Measurements from ENCODE around the gene ARHGAP1. TPM values are rescaled to one million over a fixed set of nuclear protein-coding genes. Genes with fewer than 3 reads are reported as not detected.

ARHGAP1 gene
- total RNA-seq, 1 experiment from 2014 or later = 64.2 TPM

- intact Hi-C loops (cut with micrococcal nuclease; ENCODE audit: unreplicated experiment) = no loop called here
- ChIA-PET CTCF (interaction anchor here (0.7 to 1.1 kb wide), 2 partner anchors 159 to 257 kb away, joined by 3 to 5 read pairs; no protein-coding TSS in a partner anchor), POLR2A (ENCODE audit: unreplicated experiment) (interaction anchor here (0.6 to 0.7 kb wide), 8 partner anchors 41 to 577 kb away, joined by 3 to 8 read pairs (median 4); partner anchors contain the start of genes ARHGAP1 and ZNF408)
- H3K9me3 ChIP-seq (ENCODE audit: insufficient read depth, low read depth) = no peaks in the 10 kb centered on the region
- H3K79me2 ChIP-seq (ENCODE audit: low read depth) = no peaks in the 10 kb centered on the region
- no peak overlapping the region for H3K4me3 ChIP-seq
- no peak for TF ChIP-seq CTCF (conservative IDR thresholded peaks at IDR 0.05)
- TF ChIP-seq EZH2 (IDR thresholded peaks at IDR 0.05; ENCODE audit: low read depth) = no peak
- no TSS peak for BruUV-seq (replicated peaks)
- H2AFZ ChIP-seq = no peak overlapping the region
- H3K4me2 ChIP-seq = no peak overlapping the region
- no peaks in the 10 kb centered on the region for H3F3A ChIP-seq (ENCODE audit: insufficient read depth, low read depth)
- no peaks in the 10 kb centered on the region for H3K27me3 ChIP-seq (ENCODE audit: insufficient read depth, low read depth)
- peak in 1 of 2 experiments; percentile 19 for DNase-seq
- H3K36me3 ChIP-seq (ENCODE audit: low read depth) = peaks cover 41% of the 10 kb centered on the region
- H4K20me1 ChIP-seq (ENCODE audit: insufficient read depth) = no peaks in the 10 kb centered on the region; the same call in 1 of the 2 replicates
- no peaks in the 10 kb centered on the region for H3K9me2 ChIP-seq (ENCODE audit: insufficient read depth)
- no peak overlapping the region for H3K27ac ChIP-seq
- no peaks in the 10 kb centered on the region for H3K4me1 ChIP-seq (replicated peaks; ENCODE audit: insufficient read depth)
Observed at GRCh38 chr11:46649180-46649738, 51.2 kb downstream of the ARHGAP1 start.

GRCh38 chr11:46643986-46644385 is 56.4 kb downstream of the ARHGAP1 start:
- H3F3A ChIP-seq (ENCODE audit: insufficient read depth, low read depth) = no peaks in the 10 kb centered on the region
- H3K9me3 ChIP-seq (ENCODE audit: insufficient read depth, low read depth) = no peaks in the 10 kb centered on the region
- H3K79me2 ChIP-seq (ENCODE audit: low read depth) = 0 out of 2 replicates have a peak, but pooled peaks cover 4% of the 10 kb centered on the region
- H3K9me2 ChIP-seq (ENCODE audit: insufficient read depth) = no peaks in the 10 kb centered on the region
- BruUV-seq (replicated peaks) = no TSS peak
- H4K20me1 ChIP-seq (ENCODE audit: insufficient read depth) = peaks cover 21% of the 10 kb centered on the region
- POLR2A ChIA-PET (ENCODE audit: unreplicated experiment) = interaction anchor here (0.6 to 0.7 kb wide), 2 partner anchors 74 to 360 kb away, joined by 4 to 5 read pairs; no protein-coding TSS in a partner anchor
- no peak overlapping the region for H3K4me3 ChIP-seq
- H3K4me1 ChIP-seq (replicated peaks; ENCODE audit: insufficient read depth) = no peaks in the 10 kb centered on the region
- H3K27ac ChIP-seq = no peak overlapping the region
- DNase-seq = no peak
- CTCF ChIA-PET = no interaction called here
- TF ChIP-seq CTCF (conservative IDR thresholded peaks at IDR 0.05) (no peak), EZH2 (IDR thresholded peaks at IDR 0.05; ENCODE audit: low read depth) (no peak)
- no peak overlapping the region for H3K4me2 ChIP-seq
- H2AFZ ChIP-seq = no peak overlapping the region
- intact Hi-C loops (cut with micrococcal nuclease; ENCODE audit: unreplicated experiment) = no loop called here
- H3K27me3 ChIP-seq (ENCODE audit: insufficient read depth, low read depth) = no peaks in the 10 kb centered on the region
- peaks cover 17% of the 10 kb centered on the region for H3K36me3 ChIP-seq (ENCODE audit: low read depth)

GRCh38 chr11:46643531-46643930 is 56.9 kb downstream of the ARHGAP1 start:
- H4K20me1 ChIP-seq (ENCODE audit: insufficient read depth) = peaks cover 24% of the 10 kb centered on the region
- no peaks in the 10 kb centered on the region for H3K9me2 ChIP-seq (ENCODE audit: insufficient read depth)
- no peaks in the 10 kb centered on the region for H3F3A ChIP-seq (ENCODE audit: insufficient read depth, low read depth)
- no peak overlapping the region for H2AFZ ChIP-seq
- no peak for DNase-seq
- 0 out of 2 replicates have a peak, but pooled peaks cover 4% of the 10 kb centered on the region for H3K79me2 ChIP-seq (ENCODE audit: low read depth)
- H3K36me3 ChIP-seq (ENCODE audit: low read depth) = peaks cover 17% of the 10 kb centered on the region; the same call in 1 of the 2 replicates
- no peaks in the 10 kb centered on the region for H3K4me1 ChIP-seq (replicated peaks; ENCODE audit: insufficient read depth)
- no peaks in the 10 kb centered on the region for H3K27me3 ChIP-seq (ENCODE audit: insufficient read depth, low read depth)
- POLR2A ChIA-PET (ENCODE audit: unreplicated experiment) = interaction anchor here (0.7 kb wide), 1 partner anchor 361 kb away, joined by 4 read pairs; no protein-coding TSS in a partner anchor
- intact Hi-C loops (cut with micrococcal nuclease; ENCODE audit: unreplicated experiment) = no loop called here
- TF ChIP-seq EZH2 (IDR thresholded peaks at IDR 0.05; ENCODE audit: low read depth) = no peak
- no peak for TF ChIP-seq CTCF (conservative IDR thresholded peaks at IDR 0.05)
- CTCF ChIA-PET = no interaction called here
- no TSS peak for BruUV-seq (replicated peaks)
- H3K4me3 ChIP-seq = no peak overlapping the region
- H3K9me3 ChIP-seq (ENCODE audit: insufficient read depth, low read depth) = no peaks in the 10 kb centered on the region
- H3K4me2 ChIP-seq = no peak overlapping the region
- no peak overlapping the region for H3K27ac ChIP-seq
